ENCODE data around the gene CNIH3.

CNIH3 gene

GRCh38 chr1:224632381-224632871, 16.3 kb downstream of the CNIH3 start:
- peaks cover 11% of the 10 kb centered on the region for H3K4me1 ChIP-seq (ENCODE audit: insufficient read depth, low read length)
- H3K9ac ChIP-seq (ENCODE audit: low read depth, low read length) = no peak overlapping the region
- no peak overlapping the region for H3K27ac ChIP-seq (ENCODE audit: low read length)
- no peaks in the 10 kb centered on the region for H3K27me3 ChIP-seq (ENCODE audit: insufficient read depth, low read length)
- no peaks in the 10 kb centered on the region for H3K9me3 ChIP-seq (ENCODE audit: insufficient read depth, low read depth, low read length)
- H3K36me3 ChIP-seq (ENCODE audit: insufficient read depth, low read depth, low read length) = no peaks in the 10 kb centered on the region
- no peak overlapping the region for H3K4me3 ChIP-seq (ENCODE audit: low read length)

- H3K36me3 ChIP-seq (ENCODE audit: insufficient read depth, low read depth, low read length) = no peaks in the 10 kb centered on the region
- no peak overlapping the region for H3K27ac ChIP-seq (ENCODE audit: low read length)
- H3K9me3 ChIP-seq (ENCODE audit: insufficient read depth, low read depth, low read length) = no peaks in the 10 kb centered on the region
- H3K9ac ChIP-seq (ENCODE audit: low read depth, low read length) = no peak overlapping the region
- H3K4me3 ChIP-seq (ENCODE audit: low read length) = no peak overlapping the region
- no peaks in the 10 kb centered on the region for H3K27me3 ChIP-seq (ENCODE audit: insufficient read depth, low read length)
- H3K4me1 ChIP-seq (ENCODE audit: insufficient read depth, low read length) = peaks cover 11% of the 10 kb centered on the region
Observed at GRCh38 chr1:224632921-224633321, 16.8 kb downstream of the CNIH3 start.

GRCh38 chr1:224635356-224635755, 19.2 kb downstream of the CNIH3 start:
- H3K27ac ChIP-seq (ENCODE audit: low read length) = no peak overlapping the region
- no peaks in the 10 kb centered on the region for H3K27me3 ChIP-seq (ENCODE audit: insufficient read depth, low read length)
- no peak overlapping the region for H3K9ac ChIP-seq (ENCODE audit: low read depth, low read length)
- no peaks in the 10 kb centered on the region for H3K36me3 ChIP-seq (ENCODE audit: insufficient read depth, low read depth, low read length)
- H3K4me1 ChIP-seq (ENCODE audit: insufficient read depth, low read length) = peaks cover 10% of the 10 kb centered on the region
- H3K9me3 ChIP-seq (ENCODE audit: insufficient read depth, low read depth, low read length) = no peaks in the 10 kb centered on the region
- no peak overlapping the region for H3K4me3 ChIP-seq (ENCODE audit: low read length)

GRCh38 chr1:224637515-224637914, 21.4 kb downstream of the CNIH3 start:
- H3K4me3 ChIP-seq (ENCODE audit: low read length) = no peak overlapping the region
- no peak overlapping the region for H3K27ac ChIP-seq (ENCODE audit: low read length)
- H3K4me1 ChIP-seq (ENCODE audit: insufficient read depth, low read length) = peaks cover 7% of the 10 kb centered on the region
- no peaks in the 10 kb centered on the region for H3K36me3 ChIP-seq (ENCODE audit: insufficient read depth, low read depth, low read length)
- no peaks in the 10 kb centered on the region for H3K27me3 ChIP-seq (ENCODE audit: insufficient read depth, low read length)
- H3K9me3 ChIP-seq (ENCODE audit: insufficient read depth, low read depth, low read length) = no peaks in the 10 kb centered on the region
- no peak overlapping the region for H3K9ac ChIP-seq (ENCODE audit: low read depth, low read length)

- Histone ChIP-seq H3K9me3 (ENCODE audit: insufficient read depth, low read depth, low read length) (no peaks in the 10 kb centered on the region), H3K36me3 (ENCODE audit: insufficient read depth, low read depth, low read length) (no peaks in the 10 kb centered on the region), H3K4me1 (ENCODE audit: insufficient read depth, low read length) (peaks cover 2% of the 10 kb centered on the region), H3K9ac (ENCODE audit: low read depth, low read length) (no peak overlapping the region), H3K4me3 (ENCODE audit: low read length) (no peak overlapping the region), H3K27me3 (ENCODE audit: insufficient read depth, low read length) (no peaks in the 10 kb centered on the region), H3K27ac (ENCODE audit: low read length) (no peak overlapping the region)
Observed at GRCh38 chr1:224637936-224638335, 21.8 kb downstream of the CNIH3 start.

- no peaks in the 10 kb centered on the region for H3K27me3 ChIP-seq (ENCODE audit: insufficient read depth, low read length)
- H3K4me1 ChIP-seq (ENCODE audit: insufficient read depth, low read length) = peaks cover 2% of the 10 kb centered on the region; the same call in 1 of the 2 replicates
- H3K27ac ChIP-seq (ENCODE audit: low read length) = no peak overlapping the region
- H3K36me3 ChIP-seq (ENCODE audit: insufficient read depth, low read depth, low read length) = no peaks in the 10 kb centered on the region
- no peaks in the 10 kb centered on the region for H3K9me3 ChIP-seq (ENCODE audit: insufficient read depth, low read depth, low read length)
- H3K4me3 ChIP-seq (ENCODE audit: low read length) = no peak overlapping the region
- H3K9ac ChIP-seq (ENCODE audit: low read depth, low read length) = no peak overlapping the region
Observed at GRCh38 chr1:224639426-224639975, 23.4 kb downstream of the CNIH3 start.

- Histone ChIP-seq H3K4me1 (ENCODE audit: insufficient read depth, low read length) (peaks cover 2% of the 10 kb centered on the region; the same call in 1 of the 2 replicates), H3K9me3 (ENCODE audit: insufficient read depth, low read depth, low read length) (no peaks in the 10 kb centered on the region), H3K27ac (ENCODE audit: low read length) (no peak overlapping the region), H3K27me3 (ENCODE audit: insufficient read depth, low read length) (no peaks in the 10 kb centered on the region), H3K9ac (ENCODE audit: low read depth, low read length) (no peak overlapping the region), H3K4me3 (ENCODE audit: low read length) (no peak overlapping the region), H3K36me3 (ENCODE audit: insufficient read depth, low read depth, low read length) (no peaks in the 10 kb centered on the region)
Observed at GRCh38 chr1:224640018-224640417, 23.9 kb downstream of the CNIH3 start.

GRCh38 chr1:224640587-224640986, 24.5 kb downstream of the CNIH3 start:
- no peaks in the 10 kb centered on the region for H3K27me3 ChIP-seq (ENCODE audit: insufficient read depth, low read length)
- H3K27ac ChIP-seq (ENCODE audit: low read length) = no peak overlapping the region
- H3K36me3 ChIP-seq (ENCODE audit: insufficient read depth, low read depth, low read length) = no peaks in the 10 kb centered on the region
- no peak overlapping the region for H3K4me3 ChIP-seq (ENCODE audit: low read length)
- no peak overlapping the region for H3K9ac ChIP-seq (ENCODE audit: low read depth, low read length)
- H3K9me3 ChIP-seq (ENCODE audit: insufficient read depth, low read depth, low read length) = no peaks in the 10 kb centered on the region
- H3K4me1 ChIP-seq (ENCODE audit: insufficient read depth, low read length) = peaks cover 2% of the 10 kb centered on the region; the same call in 1 of the 2 replicates

- Histone ChIP-seq H3K9ac (ENCODE audit: low read depth, low read length) (no peak overlapping the region), H3K4me1 (ENCODE audit: insufficient read depth, low read length) (peaks cover 2% of the 10 kb centered on the region; the same call in 1 of the 2 replicates), H3K27ac (ENCODE audit: low read length) (no peak overlapping the region), H3K27me3 (ENCODE audit: insufficient read depth, low read length) (no peaks in the 10 kb centered on the region), H3K9me3 (ENCODE audit: insufficient read depth, low read depth, low read length) (no peaks in the 10 kb centered on the region), H3K4me3 (ENCODE audit: low read length) (no peak overlapping the region), H3K36me3 (ENCODE audit: insufficient read depth, low read depth, low read length) (no peaks in the 10 kb centered on the region)
Observed at GRCh38 chr1:224641030-224641429, 24.9 kb downstream of the CNIH3 start.

- H3K9ac ChIP-seq (ENCODE audit: low read depth, low read length) = no peak overlapping the region
- peaks cover 2% of the 10 kb centered on the region; the same call in 1 of the 2 replicates for H3K4me1 ChIP-seq (ENCODE audit: insufficient read depth, low read length)
- H3K36me3 ChIP-seq (ENCODE audit: insufficient read depth, low read depth, low read length) = no peaks in the 10 kb centered on the region
- no peak overlapping the region for H3K4me3 ChIP-seq (ENCODE audit: low read length)
- H3K27ac ChIP-seq (ENCODE audit: low read length) = no peak overlapping the region
- no peaks in the 10 kb centered on the region for H3K9me3 ChIP-seq (ENCODE audit: insufficient read depth, low read depth, low read length)
- H3K27me3 ChIP-seq (ENCODE audit: insufficient read depth, low read length) = no peaks in the 10 kb centered on the region
Observed at GRCh38 chr1:224643653-224644052, 27.5 kb downstream of the CNIH3 start.

GRCh38 chr1:224644553-224645154, 28.5 kb downstream of the CNIH3 start:
- H3K27ac ChIP-seq (ENCODE audit: low read length) = no peak overlapping the region
- H3K9me3 ChIP-seq (ENCODE audit: insufficient read depth, low read depth, low read length) = no peaks in the 10 kb centered on the region
- peaks cover 2% of the 10 kb centered on the region; the same call in 1 of the 2 replicates for H3K4me1 ChIP-seq (ENCODE audit: insufficient read depth, low read length)
- no peaks in the 10 kb centered on the region for H3K36me3 ChIP-seq (ENCODE audit: insufficient read depth, low read depth, low read length)
- no peak overlapping the region for H3K4me3 ChIP-seq (ENCODE audit: low read length)
- no peaks in the 10 kb centered on the region for H3K27me3 ChIP-seq (ENCODE audit: insufficient read depth, low read length)
- no peak overlapping the region for H3K9ac ChIP-seq (ENCODE audit: low read depth, low read length)

- Histone ChIP-seq H3K4me1 (ENCODE audit: insufficient read depth, low read length) (no peaks in the 10 kb centered on the region), H3K36me3 (ENCODE audit: insufficient read depth, low read depth, low read length) (no peaks in the 10 kb centered on the region), H3K4me3 (ENCODE audit: low read length) (no peak overlapping the region), H3K27ac (ENCODE audit: low read length) (no peak overlapping the region), H3K9ac (ENCODE audit: low read depth, low read length) (no peak overlapping the region), H3K27me3 (ENCODE audit: insufficient read depth, low read length) (no peaks in the 10 kb centered on the region), H3K9me3 (ENCODE audit: insufficient read depth, low read depth, low read length) (no peaks in the 10 kb centered on the region)
Observed at GRCh38 chr1:224647449-224647848, 31.3 kb downstream of the CNIH3 start.

Measured in iPS-20b (cell line).